ENCODE data around the gene SPNS1.

GRCh38 chr16:28931801-28932225 lies 42.8 kb upstream of the SPNS1 start, which contains the start of gene CD19:
- TF ChIP-seq CTCF (IDR thresholded peaks at IDR 0.05; ENCODE audit: low read depth, low read length) (no peak), EZH2phosphoT487 (IDR thresholded peaks at IDR 0.05; ENCODE audit: low read depth) (no peak)
